Sigmoid colon (tissue), 7 donors: ENCODE data around the gene LPGAT1. TPM values are rescaled to one million over a fixed set of nuclear protein-coding genes. Genes with fewer than 3 reads are reported as not detected.

Experiments
- DNase-seq: peaks from one replicate; pipeline ENCODE4 v3.0.0-alpha.2; 2019
- H3K27ac ChIP-seq, 4 donors: fragments of 200-600 bp; sonication (generic); one replicate each; pipeline ENCODE4 v1.5.1; 2016 to 2019; ENCODE audit warnings: mild to moderate bottlenecking in 1 of 4
- H3K27me3 ChIP-seq, 3 donors: fragments of 200-600 bp; sonication (generic); one replicate each; pipeline ENCODE4 v1.5.1; 2019; ENCODE audit warnings: mild to moderate bottlenecking in 1 of 3
- H3K36me3 ChIP-seq, 4 donors: fragments of 200-600 bp; sonication (generic); one replicate each; pipeline ENCODE4 v1.5.1; 2016 to 2019
- H3K4me1 ChIP-seq, 4 donors: fragments of 200-600 bp; sonication (generic); one replicate each; pipeline ENCODE4 v1.5.1; 2017 to 2019
- H3K4me3 ChIP-seq, 4 donors: fragments of 200-600 bp; sonication (generic); one replicate each; pipeline ENCODE4 v1.5.1; 2017 to 2019; ENCODE audit warnings: mild to moderate bottlenecking in 2 of 4, moderate library complexity in 1 of 4
- H3K9me3 ChIP-seq, 4 donors: fragments of 200-600 bp in 3 of 4; sonication (generic) in 3 of 4; one replicate each; pipeline versions ENCODE4 v1.5.1 to v1.6.1; 2013 to 2019
- CTCF ChIP-seq, 4 experiments: fragments of 450-650 bp in 3 of 4; fragments of 200-600 bp in 1 of 4; IDR thresholded peaks; one replicate each; pipeline ENCODE4 v1.5.1; 2016 to 2019; ENCODE audit warnings: antibody characterized with exemption in 4 of 4, mild to moderate bottlenecking in 3 of 4, moderate library complexity in 2 of 4
- EP300 ChIP-seq, 4 donors: sonication (generic); formaldehyde crosslinking; IDR thresholded peaks; one replicate each; pipeline ENCODE4 v1.6.1; 2017; ENCODE audit warnings: antibody characterized with exemption in 4 of 4
- POLR2A ChIP-seq, 2 donors: fragments of 450-650 bp; IDR thresholded peaks; one replicate each; pipeline ENCODE4 v1.6.1; 2016; ENCODE audit warnings: antibody characterized with exemption in 2 of 2, mild to moderate bottlenecking in 2 of 2, moderate library complexity in 2 of 2
- POLR2AphosphoS5 ChIP-seq, 4 donors: sonication (generic); formaldehyde crosslinking; IDR thresholded peaks; one replicate each; pipeline ENCODE4 v1.6.1; 2017; ENCODE audit warnings: antibody characterized with exemption in 4 of 4
- WGBS, 2 donors: extraction: QIAGEN DNeasy Blood & Tissue Kit; methylation state at CpG; one replicate each; pipeline ENCODE4 v1.1.7; 2013; 5-methylcytosine and 5-hydroxymethylcytosine counted together
- intact Hi-C: fragments of 100-400 bp; cut with DNase I; formaldehyde crosslinking; loops from one replicate; pipeline ENCODE4 v1.15.1; 2023
- polyA plus RNA-seq, 3 donors: library from polyadenylated mRNA; stranded (reverse); fragments of 200-250 nt; gene quantifications; one replicate each; pipeline ENCODE4 v1.2.3, GENCODE V29; 2013
- total RNA-seq, 4 donors: library from RNA; depleted of rRNA; stranded (reverse); fragments of >200 nt; gene quantifications; one replicate each; pipeline ENCODE4 v1.1.0, GENCODE V29; 2016
- donor health status: healthy with polysubstance abuse.
- donor health status: Bipolar disorder and iron deficiency.
- donor health status: healthy.

The LPGAT1 gene
- total and polyA plus RNA-seq, 7 donors, result 2.5 to 46.7 (median 26.8) TPM

- no peaks in the 10 kb centered on the region for H3K27me3 ChIP-seq
- no peaks in the 10 kb centered on the region for H3K9me3 ChIP-seq
- no peak for DNase-seq
- no peak overlapping the region for H3K27ac ChIP-seq
- WGBS, 2 donors, result 17 to 59% methylated on average over 2 of the region's 2 CpGs
- intact Hi-C loops, result no loop called here
- no peaks in the 10 kb centered on the region for H3K4me1 ChIP-seq
- H3K36me3 ChIP-seq, result peaks cover 0 to 31% (median 19%) of the 10 kb centered on the region in 4 donors
- TF ChIP-seq POLR2A (IDR thresholded peaks at IDR 0.05) (no peak), POLR2AphosphoS5 (IDR thresholded peaks at IDR 0.05) (no peak), CTCF (IDR thresholded peaks at IDR 0.05) (no peak), EP300 (IDR thresholded peaks at IDR 0.05) (no peak)
- H3K4me3 ChIP-seq, result no peak overlapping the region
Observed at GRCh38 chr1:211752951-211753486, 77.5 kb downstream of the LPGAT1 start.

DNA sequence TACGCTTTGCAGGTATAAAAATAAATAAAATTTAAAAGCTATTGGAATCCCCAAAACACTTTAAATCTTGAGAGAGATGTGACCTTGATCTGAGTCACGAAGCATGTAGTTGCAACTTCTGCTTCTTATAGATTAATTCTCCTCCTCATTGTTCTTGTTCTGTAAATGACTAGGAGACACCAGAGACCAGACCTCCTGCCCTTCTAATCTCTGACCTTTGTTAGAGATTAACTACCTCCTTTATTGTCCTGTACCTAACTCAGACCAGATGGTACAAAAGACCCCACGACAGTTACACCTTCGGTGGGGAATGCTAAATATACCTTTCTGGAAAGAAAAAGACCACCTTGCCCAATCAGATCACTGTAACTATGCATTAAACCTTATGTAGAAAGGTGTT lies 78.2 kb downstream of the LPGAT1 start:
- no peak for DNase-seq
- Histone ChIP-seq H3K9me3 (no peaks in the 10 kb centered on the region), H3K27me3 (no peaks in the 10 kb centered on the region), H3K4me3 (no peak overlapping the region), H3K4me1 (no peaks in the 10 kb centered on the region), H3K36me3 (peaks cover 0 to 36% (median 22%) of the 10 kb centered on the region in 4 donors), H3K27ac (no peak overlapping the region)
- 76 to 88% methylated on average over 4 of the region's 4 CpGs for WGBS, 2 donors
- intact Hi-C loops, result no loop called here
- no peak for TF ChIP-seq POLR2A (IDR thresholded peaks at IDR 0.05)
- TF ChIP-seq CTCF (IDR thresholded peaks at IDR 0.05), result no peak
- no peak for TF ChIP-seq POLR2AphosphoS5 (IDR thresholded peaks at IDR 0.05)
- TF ChIP-seq EP300 (IDR thresholded peaks at IDR 0.05), result no peak

DNA sequence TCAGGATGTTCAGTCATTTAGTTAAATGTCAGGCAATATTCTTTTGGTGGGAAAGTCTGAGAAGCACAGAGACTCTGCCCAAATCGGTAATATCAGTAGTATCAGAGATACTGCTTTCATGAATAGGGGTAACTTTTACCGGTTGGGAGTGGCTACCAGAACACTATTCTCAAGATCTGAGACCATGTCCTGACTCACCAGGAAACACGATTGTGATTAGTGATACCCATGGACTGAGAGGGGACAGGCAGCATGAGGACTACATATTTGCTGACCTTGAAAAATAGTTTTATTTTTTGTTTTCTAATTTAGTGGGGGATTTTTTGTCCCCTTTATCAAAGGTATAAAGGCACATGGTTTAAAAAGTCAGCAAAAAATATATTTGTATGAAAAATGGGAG lies 79.1 kb downstream of the LPGAT1 start:
- WGBS, 2 donors, result 84 to 86% methylated on average over 3 of the region's 3 CpGs
- no peak for TF ChIP-seq POLR2A (IDR thresholded peaks at IDR 0.05)
- TF ChIP-seq EP300 (IDR thresholded peaks at IDR 0.05), result no peak
- TF ChIP-seq POLR2AphosphoS5 (IDR thresholded peaks at IDR 0.05), result no peak
- TF ChIP-seq CTCF (IDR thresholded peaks at IDR 0.05), result no peak
- Histone ChIP-seq H3K4me1 (no peaks in the 10 kb centered on the region), H3K36me3 (peaks cover 0 to 42% (median 22%) of the 10 kb centered on the region in 4 donors), H3K27ac (no peak overlapping the region), H3K9me3 (no peaks in the 10 kb centered on the region), H3K4me3 (no peak overlapping the region), H3K27me3 (no peaks in the 10 kb centered on the region)
- DNase-seq, result no peak
- intact Hi-C loops, result no loop called here

GRCh38 chr1:211750599-211750998 lies 80.0 kb downstream of the LPGAT1 start:
- peaks cover 0 to 42% (median 22%) of the 10 kb centered on the region in 4 donors for H3K36me3 ChIP-seq
- no peak for DNase-seq
- H3K27ac ChIP-seq, result no peak overlapping the region
- no peaks in the 10 kb centered on the region for H3K27me3 ChIP-seq
- no peak for TF ChIP-seq CTCF (IDR thresholded peaks at IDR 0.05)
- no peak for TF ChIP-seq EP300 (IDR thresholded peaks at IDR 0.05)
- no peak for TF ChIP-seq POLR2A (IDR thresholded peaks at IDR 0.05)
- TF ChIP-seq POLR2AphosphoS5 (IDR thresholded peaks at IDR 0.05), result no peak
- 9 to 58% methylated on average over 1 of the region's 1 CpG for WGBS, 2 donors
- H3K4me1 ChIP-seq, result no peaks in the 10 kb centered on the region
- no peaks in the 10 kb centered on the region for H3K9me3 ChIP-seq
- no peak overlapping the region for H3K4me3 ChIP-seq
- intact Hi-C loops, result no loop called here

DNA sequence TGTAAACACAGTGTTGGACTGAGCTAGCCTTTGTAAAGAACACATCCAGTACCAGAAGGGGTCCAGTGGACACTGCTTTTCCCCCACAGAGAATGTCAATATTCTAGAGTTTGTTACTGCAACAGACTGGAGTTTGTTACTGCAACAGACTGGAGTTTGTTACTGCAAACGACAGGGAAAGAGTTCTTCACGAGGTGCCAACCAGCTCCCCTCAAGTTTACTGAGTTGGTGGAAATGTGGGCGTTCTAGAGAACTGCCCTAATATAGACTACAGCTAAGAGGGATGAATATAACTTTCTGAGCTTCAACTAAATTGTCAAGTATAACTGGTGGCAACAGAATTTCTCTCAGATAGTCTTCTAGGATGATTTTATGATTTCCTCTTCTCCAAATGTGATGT lies 81.3 kb downstream of the LPGAT1 start:
- 86 to 91% methylated on average over 3 of the region's 3 CpGs for WGBS, 2 donors

More for the DNA sequence above, 81.3 kb downstream of the LPGAT1 start:
- no peak overlapping the region for H3K27ac ChIP-seq
- no peak overlapping the region for H3K4me3 ChIP-seq
- intact Hi-C loops, result no loop called here
- peaks cover 0 to 42% (median 22%) of the 10 kb centered on the region in 4 donors for H3K36me3 ChIP-seq
- no peak for TF ChIP-seq CTCF (IDR thresholded peaks at IDR 0.05)
- H3K27me3 ChIP-seq, result no peaks in the 10 kb centered on the region
- DNase-seq, result no peak
- H3K9me3 ChIP-seq, result no peaks in the 10 kb centered on the region
- no peaks in the 10 kb centered on the region for H3K4me1 ChIP-seq
